ENCODE measurements around the gene CTNNA3. TPM values are rescaled to one million over a fixed set of nuclear protein-coding genes. Genes with fewer than 3 reads are reported as not detected.

The CTNNA3 gene
- total RNA-seq, 1 experiment from 2014 or later: 0.32 TPM

DNA sequence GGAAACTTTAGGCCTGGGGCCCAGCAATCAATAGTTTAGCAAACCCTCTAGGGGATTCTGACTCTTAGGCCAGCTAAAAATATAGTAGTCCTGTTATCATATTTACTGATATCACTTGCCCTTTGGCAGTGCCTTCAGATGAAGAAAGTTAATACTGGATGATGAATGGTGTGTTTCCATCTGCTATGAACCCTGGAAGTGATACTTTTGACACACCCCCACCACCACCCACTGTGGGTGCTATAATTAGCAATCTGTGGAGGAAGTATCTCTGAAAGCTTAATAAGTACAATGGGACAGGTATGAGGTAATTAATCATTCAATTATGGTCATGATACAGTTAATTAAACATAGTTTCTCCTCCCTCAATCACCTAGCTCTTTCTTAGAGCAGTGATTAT lies 860.6 kb downstream of the CTNNA3 start:
- Histone ChIP-seq H2AFZ (ENCODE audit: low read depth, low read length, poor library complexity, severe bottlenecking) (no peak overlapping the region), H3K4me3 (replicated peaks in 1 of 2; ENCODE audit: low read depth in 1 of 2, low read length in 2 of 2) (no peak overlapping the region), H3K4me1 (ENCODE audit: control insufficient read depth in 1 of 2, insufficient read depth in 2 of 2, low read length in 2 of 2) (peaks cover 0 to 32% of the 10 kb centered on the region in 2 experiments; a peak in 2 of 4 replicates), H3K9me2 (ENCODE audit: insufficient read depth) (no peaks in the 10 kb centered on the region), H3K4me2 (ENCODE audit: low read length) (peak overlapping the region; percentile 0; the same call in 1 of the 2 replicates), H3K9ac (ENCODE audit: low read length) (no peak overlapping the region), H3K27ac (ENCODE audit: low read depth, low read length) (no peak overlapping the region), H3K36me3 (ENCODE audit: control insufficient read depth in 1 of 2, insufficient read depth in 2 of 2, low read length in 2 of 2) (no peaks in the 10 kb centered on the region), H3K9me3 (ENCODE audit: control insufficient read depth in 1 of 2, insufficient read depth in 1 of 2, low read depth in 1 of 2, low read length in 2 of 2) (no peaks in the 10 kb centered on the region), H4K20me1 (ENCODE audit: insufficient read depth) (no peaks in the 10 kb centered on the region), H3K27me3 (ENCODE audit: insufficient read depth, low read length) (no peaks in the 10 kb centered on the region), H3K79me2 (ENCODE audit: insufficient read depth, low read length) (no peaks in the 10 kb centered on the region)
- ChIA-PET CTCF (no interaction called here), POLR2A (no interaction called here), RAD21 (ENCODE audit: low non-redundant PET in 1 of 2, low total read pairs in 2 of 2, uncharacterized antibody in 2 of 2, unreplicated experiment in 2 of 2) (no interaction called here)
- DNase-seq (ENCODE audit: low read depth, low spot score) (no peak), ATAC-seq (no peak)
- intact Hi-C loops (cut with micrococcal nuclease): no loop called here
- BruUV-seq (replicated peaks): no TSS peak
- TF ChIP-seq YY1 (IDR thresholded peaks at IDR 0.05; ENCODE audit: extremely low read depth, insufficient replicate concordance, low read depth, low read length) (no peak), ZFX (IDR thresholded peaks at IDR 0.05) (no peak), EZH2phosphoT487 (IDR thresholded peaks at IDR 0.05; ENCODE audit: borderline replicate concordance) (no peak), ZNF274 (IDR thresholded peaks at IDR 0.05; ENCODE audit: low read depth, low read length) (no peak), CTCF (IDR thresholded peaks at IDR 0.05 in 2 of 3, conservative IDR thresholded peaks at IDR 0.05 in 1 of 3; ENCODE audit: borderline replicate concordance in 1 of 3, insufficient read depth in 1 of 3, low read depth in 2 of 3, low read length in 2 of 3) (no peak), SIN3A (IDR thresholded peaks at IDR 0.05; ENCODE audit: low read depth) (no peak), CBX3 (IDR thresholded peaks at IDR 0.05; ENCODE audit: low read depth) (no peak), EZH2 (IDR thresholded peaks at IDR 0.05) (no peak), ELF1 (IDR thresholded peaks at IDR 0.05; ENCODE audit: borderline replicate concordance, low read depth) (no peak), EGR1 (IDR thresholded peaks at IDR 0.05; ENCODE audit: low read depth) (no peak), TCF7L2 (IDR thresholded peaks at IDR 0.05; ENCODE audit: borderline replicate concordance, extremely low read depth, insufficient read depth, insufficient read length) (no peak), POLR2AphosphoS5 (IDR thresholded peaks at IDR 0.05; ENCODE audit: low read depth, low read length) (no peak), JUND (IDR thresholded peaks at IDR 0.05) (no peak), ZBTB33 (IDR thresholded peaks at IDR 0.05; ENCODE audit: extremely low read depth, insufficient replicate concordance, low read length) (no peak), MAX (IDR thresholded peaks at IDR 0.05) (no peak)
- TF ChIP-seq, protein P1, sequence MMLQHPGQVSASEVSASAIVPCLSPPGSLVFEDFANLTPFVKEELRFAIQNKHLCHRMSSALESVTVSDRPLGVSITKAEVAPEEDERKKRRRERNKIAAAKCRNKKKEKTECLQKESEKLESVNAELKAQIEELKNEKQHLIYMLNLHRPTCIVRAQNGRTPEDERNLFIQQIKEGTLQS (IDR thresholded peaks at IDR 0.05): no peak
